IMR-90 (cell line): ENCODE data around the gene MTREX. TPM values are rescaled to one million over a fixed set of nuclear protein-coding genes. Genes with fewer than 3 reads are reported as not detected.
"Not testable (repeated sequence)": the region's sequence is repeated elsewhere in the genome, so short reads cannot be mapped to it uniquely, and the experiment has no call there.

Source experiments
- ATAC-seq: fragments of 200-7000 bp; cut with Tn5 transposase; 2 replicates; pipeline ENCODE4 v1.9.1; 2020; ENCODE audit warnings: low read depth, mild to moderate bottlenecking, moderate library complexity
- BruUV-seq: library from RNA; stranded (reverse); fragments of 400-500 nt; replicated peaks from 2 replicates; lab custom pipeline; 2021; lab: Mats Ljungman, UMichigan
- CTCF ChIA-PET: fragments of 300-600 bp; formaldehyde crosslinking; extraction: SDS; loops from one replicate; lab custom pipeline; 2021; ENCODE audit warnings: antibody characterized with exemption; lab: Yijun Ruan, JAX
- POLR2A ChIA-PET: fragments of 300-600 bp; sonication (Branson Sonifier 250); formaldehyde crosslinking; loops from one replicate; lab custom pipeline; 2022; ENCODE audit warnings: antibody characterized with exemption; ENCODE audit not compliant: unreplicated experiment; lab: Charles Lee
- DNase-seq: peaks from one replicate; pipeline ENCODE4 v3.0.0; 2013
- H2AFZ ChIP-seq: replicated peaks from 2 replicates; pipeline ENCODE3; 2013; ENCODE audit warnings: low read length, mild to moderate bottlenecking; ENCODE audit not compliant: poor library complexity
- H2AK5ac ChIP-seq: 2 replicates; pipeline ENCODE4 v1.6.1; 2013; ENCODE audit warnings: low read depth, low read length, inconsistent platforms
- H2AK9ac ChIP-seq: replicated peaks from 2 replicates; pipeline ENCODE3; 2013; ENCODE audit warnings: mild to moderate bottlenecking, low read depth, low read length, moderate library complexity; ENCODE audit not compliant: poor library complexity
- H2BK120ac ChIP-seq: 2 replicates; pipeline ENCODE4 v1.6.1; 2013; ENCODE audit warnings: low read depth, low read length, inconsistent platforms
- H2BK15ac ChIP-seq: 3 replicates; pipeline ENCODE4 v1.6.1; 2013; ENCODE audit warnings: low read depth, low read length, inconsistent platforms
- H2BK20ac ChIP-seq: 2 replicates; pipeline ENCODE4 v1.6.1; 2013; ENCODE audit warnings: low read depth, mild to moderate bottlenecking, inconsistent platforms, low read length, moderate library complexity
- H2BK5ac ChIP-seq: 2 replicates; pipeline ENCODE4 v1.6.1; 2013; ENCODE audit warnings: mild to moderate bottlenecking, low read depth, low read length, inconsistent platforms; ENCODE audit not compliant: poor library complexity, severe bottlenecking
- H3K14ac ChIP-seq: replicated peaks from 2 replicates; pipeline ENCODE4 v1.6.1; 2013; ENCODE audit warnings: low read depth, low read length, inconsistent platforms
- H3K18ac ChIP-seq: 2 replicates; pipeline ENCODE4 v1.6.1; 2013; ENCODE audit warnings: low read depth, low read length, control low read depth
- H3K23ac ChIP-seq: 2 replicates; pipeline ENCODE4 v1.6.1; 2013; ENCODE audit warnings: low read depth, low read length, inconsistent platforms
- H3K27ac ChIP-seq: 2 replicates; pipeline ENCODE4 v1.5.1; 2013; ENCODE audit warnings: mild to moderate bottlenecking, control low read depth, low read length; ENCODE audit not compliant: insufficient read depth
- H3K27me3 ChIP-seq: 2 replicates; pipeline ENCODE4 v1.6.1; 2013; ENCODE audit warnings: low read length; ENCODE audit not compliant: control insufficient read depth, insufficient read depth
- H3K36me3 ChIP-seq: 2 replicates; pipeline ENCODE4 v1.6.1; 2013; ENCODE audit warnings: low read length, mixed read lengths; ENCODE audit not compliant: control insufficient read depth, insufficient read depth
- H3K4ac ChIP-seq: 2 replicates; pipeline ENCODE4 v1.6.1; 2013; ENCODE audit warnings: low read depth, low read length, inconsistent platforms
- H3K4me1 ChIP-seq: 2 replicates; pipeline ENCODE4 v1.6.1; 2013; ENCODE audit warnings: low read length, mixed read lengths; ENCODE audit not compliant: control insufficient read depth, insufficient read depth
- H3K4me2 ChIP-seq: 2 replicates; pipeline ENCODE4 v1.6.1; 2013; ENCODE audit warnings: low read depth, mild to moderate bottlenecking, control low read depth, low read length, moderate library complexity
- H3K4me3 ChIP-seq: 2 replicates; pipeline ENCODE4 v1.5.1; 2013; ENCODE audit warnings: low read depth, mild to moderate bottlenecking, control low read depth, low read length, moderate library complexity; ENCODE audit not compliant: insufficient read depth
- H3K56ac ChIP-seq: 2 replicates; pipeline ENCODE4 v1.6.1; 2013; ENCODE audit warnings: low read length, inconsistent platforms; ENCODE audit not compliant: insufficient read depth; ENCODE audit errors: extremely low read depth
- H3K79me1 ChIP-seq, 2 experiments: 2 replicates each; pipeline ENCODE4 v1.6.1; 2013; ENCODE audit warnings: low read length in 2 of 2, inconsistent platforms in 1 of 2, low read depth in 1 of 2
- H3K9ac ChIP-seq: 2 replicates; pipeline ENCODE4 v1.6.1; 2013; ENCODE audit warnings: low read depth, low read length, control low read depth
- H3K9me1 ChIP-seq: 2 replicates; pipeline ENCODE4 v1.6.1; 2013; ENCODE audit warnings: low read length, inconsistent platforms; ENCODE audit not compliant: insufficient read depth
- H3K9me3 ChIP-seq: 2 replicates; pipeline ENCODE4 v1.6.1; 2013; ENCODE audit warnings: low read length; ENCODE audit not compliant: control insufficient read depth, insufficient read depth
- H4K20me1 ChIP-seq: 2 replicates; pipeline ENCODE4 v1.6.1; 2013; ENCODE audit warnings: low read length, inconsistent platforms; ENCODE audit not compliant: insufficient read depth
- H4K5ac ChIP-seq: 2 replicates; pipeline ENCODE4 v1.6.1; 2013; ENCODE audit warnings: mild to moderate bottlenecking, low read depth, low read length, control low read depth
- H4K8ac ChIP-seq, 2 experiments: 2 replicates each; pipeline ENCODE4 v1.6.1; 2013; ENCODE audit warnings: low read depth in 2 of 2, low read length in 2 of 2, control low read depth in 1 of 2, inconsistent platforms in 1 of 2
- H4K91ac ChIP-seq: 2 replicates; pipeline ENCODE4 v1.6.1; 2013; ENCODE audit warnings: low read depth, low read length, inconsistent platforms; ENCODE audit not compliant: insufficient read depth
- WGBS, 2 experiments: methylation state at CpG; one replicate each; pipeline versions ENCODE4 v1.1.5 to v1.1.7; 2013; ENCODE audit warnings: missing lambda C conversion rate in 2 of 2; ENCODE audit not compliant: insufficient read length in 1 of 2; ENCODE audit errors: extremely low coverage in 2 of 2; 5-methylcytosine and 5-hydroxymethylcytosine counted together
- dilution Hi-C: fragments of 300-500 bp; cut with HindIII; formaldehyde crosslinking; loops from one replicate; pipeline ENCODE4 v1.14.3; 2018; ENCODE audit warnings: low sequenced_read_pairs; ENCODE audit not compliant: unreplicated experiment
- in situ Hi-C: fragments of 300-500 bp; cut with MboI; formaldehyde crosslinking; loops from 3 replicates; pipeline ENCODE4 v1.14.3; 2019; ENCODE audit warnings: low sequenced_read_pairs, inconsistent platforms, mixed read lengths
- intact Hi-C: fragments of 100-400 bp; cut with micrococcal nuclease; formaldehyde crosslinking; loops from 2 replicates; pipeline ENCODE4 v1.10.0; 2022
- polyA plus RNA-seq, 3 experiments: library from polyadenylated mRNA; depleted of rRNA; stranded (reverse); fragments of >200 nt; gene quantifications; 2 replicates each; pipeline ENCODE4 v1.2.3, GENCODE V29; 2012; ENCODE audit warnings: low replicate concordance in 1 of 3
- total RNA-seq: library from RNA; depleted of rRNA; stranded (reverse); fragments of >200 nt; gene quantifications from 2 replicates; pipeline ENCODE4 v1.2.3, GENCODE V29; 2012

The MTREX gene
- total and polyA plus RNA-seq, 2 of the 4 experiments (the other 2 are of a cell fraction), result 22.1 to 33.2 TPM

DNA sequence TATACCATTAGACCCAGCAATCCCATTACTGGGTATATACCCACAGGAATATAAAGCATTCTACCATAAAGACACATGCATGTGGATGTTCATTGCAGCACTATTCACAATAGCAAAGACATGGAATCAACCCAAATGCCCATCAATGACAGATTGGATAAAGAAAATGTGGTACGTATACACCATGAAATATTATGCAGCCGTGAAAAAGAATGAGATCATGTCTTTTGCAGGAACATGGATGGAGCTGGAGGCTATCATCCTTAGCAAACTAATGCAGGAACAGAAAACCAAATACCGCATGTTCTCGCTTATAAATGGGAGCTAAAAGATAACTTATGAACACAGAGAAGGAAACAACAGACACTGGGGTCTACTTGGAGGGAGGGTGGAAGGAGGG, 10.4 kb downstream of the MTREX start:
- H3K4me1 ChIP-seq, H3K9ac ChIP-seq, ATAC-seq, H3K4me2 ChIP-seq, H4K5ac ChIP-seq, H4K8ac ChIP-seq, H3K4ac ChIP-seq, H3K9me1 ChIP-seq, H3K27me3 ChIP-seq, H2BK20ac ChIP-seq, H2AK9ac ChIP-seq, dilution Hi-C loops, H4K91ac ChIP-seq, H2AFZ ChIP-seq, H2BK5ac ChIP-seq, in situ Hi-C loops, H3K23ac ChIP-seq, H3K4me3 ChIP-seq, intact Hi-C loops, H2AK5ac ChIP-seq, H3K27ac ChIP-seq, H3K14ac ChIP-seq, CTCF ChIA-PET, BruUV-seq, H2BK15ac ChIP-seq, H3K56ac ChIP-seq, H3K36me3 ChIP-seq, H3K9me3 ChIP-seq, H2BK120ac ChIP-seq, DNase-seq, H3K18ac ChIP-seq: not testable (repeated sequence)
- Histone ChIP-seq H4K20me1 (peaks cover 25% of the 10 kb centered on the region), H3K79me1 (peaks cover 20 to 60% of the 10 kb centered on the region in 2 experiments)
- POLR2A ChIA-PET, result interaction anchor here (0.6 kb wide), 1 partner anchor 11 kb away, joined by 5 read pairs; the partner anchor contains the start of gene DHX29
- no CpG with 5 or more reads among the region's 4 CpGs for WGBS, 2 experiments
